ENCODE data around the gene LIN7B. TPM values are rescaled to one million over a fixed set of nuclear protein-coding genes. Genes with fewer than 3 reads are reported as not detected.
A peak's percentile ranks its signal among the peaks of the same experiment; 100 is the strongest.

The LIN7B gene
- total RNA-seq, 1 donor from 2014 or later: 32.6 TPM

- Mint-ChIP-seq H3K27me3 (ENCODE audit: unreplicated experiment) (peaks cover 25% of the 10 kb centered on the region), H3K36me3 (ENCODE audit: unreplicated experiment) (peaks cover 13% of the 10 kb centered on the region)
Observed at GRCh38 chr19:49102303-49102702, 11.9 kb upstream of the LIN7B start.

GRCh38 chr19:49103331-49104085 is 10.7 kb upstream of the LIN7B start:
- Mint-ChIP-seq H3K4me1 (ENCODE audit: low read depth, unreplicated experiment) (peaks cover 59% of the 10 kb centered on the region), H3K9me3 (ENCODE audit: unreplicated experiment) (peaks cover 32% of the 10 kb centered on the region), H3K27ac (ENCODE audit: unreplicated experiment) (peak overlapping the region; percentile 99), H3K27me3 (ENCODE audit: unreplicated experiment) (peaks cover 25% of the 10 kb centered on the region), H3K4me3 (ENCODE audit: unreplicated experiment) (peak overlapping the region; percentile 89), H3K36me3 (ENCODE audit: unreplicated experiment) (peaks cover 13% of the 10 kb centered on the region)
- DNase-seq: peak; percentile 30
- no peak for TF ChIP-seq CTCF (IDR thresholded peaks at IDR 0.05; ENCODE audit: partially characterized antibody, unreplicated experiment)

More at GRCh38 chr19:49102303-49102702, 11.9 kb upstream of the LIN7B start:
- Mint-ChIP-seq H3K4me1 (ENCODE audit: low read depth, unreplicated experiment) (peaks cover 63% of the 10 kb centered on the region), H3K4me3 (ENCODE audit: unreplicated experiment) (peak overlapping the region; percentile 52), H3K27ac (ENCODE audit: unreplicated experiment) (peak overlapping the region; percentile 99), H3K9me3 (ENCODE audit: unreplicated experiment) (peaks cover 32% of the 10 kb centered on the region)
- TF ChIP-seq CTCF (IDR thresholded peaks at IDR 0.05; ENCODE audit: partially characterized antibody, unreplicated experiment): no peak
- DNase-seq: no peak

- peaks cover 29% of the 10 kb centered on the region for H3K9me3 Mint-ChIP-seq (ENCODE audit: unreplicated experiment)
- peak overlapping the region; percentile 99 for H3K27ac Mint-ChIP-seq (ENCODE audit: unreplicated experiment)
- H3K4me1 Mint-ChIP-seq (ENCODE audit: low read depth, unreplicated experiment): peaks cover 64% of the 10 kb centered on the region
- peaks cover 19% of the 10 kb centered on the region for H3K36me3 Mint-ChIP-seq (ENCODE audit: unreplicated experiment)
- no peak for TF ChIP-seq CTCF (IDR thresholded peaks at IDR 0.05; ENCODE audit: partially characterized antibody, unreplicated experiment)
- H3K4me3 Mint-ChIP-seq (ENCODE audit: unreplicated experiment): peak overlapping the region; percentile 89
- H3K27me3 Mint-ChIP-seq (ENCODE audit: unreplicated experiment): peaks cover 28% of the 10 kb centered on the region
- DNase-seq: peak; percentile 90
Observed at GRCh38 chr19:49104229-49104864, 9.8 kb upstream of the LIN7B start.

GRCh38 chr19:49106648-49107135 is 7.5 kb upstream of the LIN7B start:
- H3K9me3 Mint-ChIP-seq (ENCODE audit: unreplicated experiment): peaks cover 20% of the 10 kb centered on the region
- peak; percentile 84 for DNase-seq
- TF ChIP-seq CTCF (IDR thresholded peaks at IDR 0.05; ENCODE audit: partially characterized antibody, unreplicated experiment): peak; percentile 87
- H3K36me3 Mint-ChIP-seq (ENCODE audit: unreplicated experiment): peaks cover 6% of the 10 kb centered on the region
- peaks cover 47% of the 10 kb centered on the region for H3K4me1 Mint-ChIP-seq (ENCODE audit: low read depth, unreplicated experiment)
- peaks cover 25% of the 10 kb centered on the region for H3K27me3 Mint-ChIP-seq (ENCODE audit: unreplicated experiment)
- H3K4me3 Mint-ChIP-seq (ENCODE audit: unreplicated experiment): peak overlapping the region; percentile 89
- peak overlapping the region; percentile 99 for H3K27ac Mint-ChIP-seq (ENCODE audit: unreplicated experiment)

Measured in glutamatergic neuron (in vitro differentiated cells).